Colon (tissue), 2 donors: ENCODE results near the gene IFI27L1.
"Not testable (repeated sequence)": the region's sequence is repeated elsewhere in the genome, so short reads cannot be mapped to it uniquely, and the experiment has no call there.

Experiments
- FAIRE-seq: peaks from 2 replicates; lab custom pipeline; 2012; peaks lifted over from hg19 to GRCh38; lab: Jason Lieb, UNC
- donor health status: control.
- donor health status: control.

The IFI27L1 gene

GRCh38 chr14:94048691-94049624, 32.2 kb upstream of the IFI27L1 start:
- FAIRE-seq: no peak

DNA sequence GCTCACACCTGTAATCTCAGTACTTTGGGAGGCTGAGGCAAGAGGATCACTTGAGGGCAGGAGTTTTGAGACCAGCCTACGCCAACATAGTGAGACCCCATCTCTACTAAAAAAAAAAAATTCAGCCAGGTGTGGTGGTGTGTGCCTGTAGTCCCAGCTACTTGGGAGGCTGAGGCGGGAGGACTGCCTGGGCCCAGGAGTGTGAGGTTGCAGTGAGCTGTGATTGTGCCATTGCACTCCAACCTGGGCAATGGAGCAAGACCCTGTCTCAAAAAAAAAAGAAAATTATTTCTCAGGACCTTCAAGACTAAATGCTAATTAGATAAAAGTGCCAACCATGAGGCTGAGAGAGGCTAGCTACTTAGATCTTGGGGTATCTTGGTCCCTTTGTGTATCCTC, 31.5 kb upstream of the IFI27L1 start:
- no peak for FAIRE-seq

DNA sequence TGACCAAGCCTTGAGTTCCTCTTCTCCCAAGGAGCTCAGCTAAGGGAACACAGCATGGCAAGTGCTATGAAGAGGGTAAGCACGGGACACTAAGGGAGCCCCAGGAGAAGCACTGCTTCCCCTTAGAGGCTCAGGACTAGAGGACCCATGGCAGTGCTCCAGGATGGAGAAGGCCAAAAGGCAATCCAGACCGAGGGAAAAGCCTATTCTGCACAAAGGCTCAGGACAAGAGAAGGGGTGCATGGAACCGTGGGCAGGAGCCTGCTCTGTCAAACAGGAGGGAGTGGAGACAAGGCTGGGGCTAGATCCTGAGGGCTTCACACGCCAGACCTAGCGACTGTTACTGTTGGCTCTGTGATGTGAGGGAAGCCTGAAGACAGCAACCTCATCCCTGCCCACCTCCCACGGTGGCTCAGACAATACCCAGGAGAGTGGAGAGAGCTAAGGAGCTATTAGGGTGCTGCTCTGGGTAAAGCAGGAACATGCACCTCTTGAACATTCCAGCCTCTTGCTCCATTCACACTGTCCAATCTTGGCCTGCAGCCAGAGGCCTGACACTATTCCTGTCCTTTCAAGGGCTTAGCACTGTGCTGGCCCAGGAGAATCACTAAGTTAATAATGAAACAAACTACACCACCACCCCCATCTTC, 30.8 kb upstream of the IFI27L1 start:
- FAIRE-seq: no peak

GRCh38 chr14:94051115-94051514, 30.0 kb upstream of the IFI27L1 start:
- FAIRE-seq: no peak

GRCh38 chr14:94051779-94052178, 29.3 kb upstream of the IFI27L1 start:
- no peak for FAIRE-seq

- FAIRE-seq: no peak
Measured at GRCh38 chr14:94052199-94052598, 28.9 kb upstream of the IFI27L1 start.

DNA sequence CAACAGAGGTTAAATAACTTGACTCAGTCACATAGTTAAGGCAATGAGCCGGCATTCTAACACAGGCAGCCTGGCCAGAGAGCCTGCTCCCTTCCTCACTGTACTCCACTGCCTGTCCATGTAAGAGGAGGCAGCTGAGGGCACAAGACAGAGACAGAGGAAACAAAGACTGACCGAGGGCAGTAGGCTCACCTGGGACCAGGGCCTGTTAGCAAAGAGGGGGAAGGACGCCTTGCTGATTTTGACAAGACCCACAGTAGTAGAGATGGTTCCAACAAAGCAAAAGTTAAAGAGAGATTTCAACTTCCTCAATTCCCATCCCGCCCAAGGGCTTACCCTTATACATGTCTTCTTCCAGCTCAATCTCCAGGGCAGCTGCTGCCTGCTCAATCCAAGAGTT, 28.4 kb upstream of the IFI27L1 start:
- no peak for FAIRE-seq

- FAIRE-seq: no peak
Measured at GRCh38 chr14:94054401-94054800, 26.7 kb upstream of the IFI27L1 start.

DNA sequence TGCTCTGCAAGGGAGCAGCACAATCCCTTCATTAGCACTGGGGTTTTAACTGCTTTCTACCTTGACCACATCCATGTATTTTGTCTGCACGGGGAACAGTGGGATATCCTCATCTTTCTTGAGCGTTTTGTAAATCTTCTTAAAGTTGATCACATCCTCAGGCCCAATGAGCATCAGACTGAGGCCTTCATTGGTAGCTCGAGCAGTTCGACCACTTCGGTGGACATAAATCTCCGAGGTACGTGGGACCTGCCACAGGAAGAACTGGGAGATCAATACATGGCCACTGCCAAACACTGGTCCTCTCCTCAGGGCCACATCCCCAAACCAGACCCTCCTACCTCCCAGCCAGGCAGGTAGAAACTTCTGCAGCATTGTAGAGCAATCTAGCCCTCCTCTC, 26.2 kb upstream of the IFI27L1 start:
- FAIRE-seq: no peak

GRCh38 chr14:94056579-94057308, 24.4 kb upstream of the IFI27L1 start:
- no peak for FAIRE-seq

GRCh38 chr14:94058128-94058673, 22.9 kb upstream of the IFI27L1 start:
- no peak for FAIRE-seq

DNA sequence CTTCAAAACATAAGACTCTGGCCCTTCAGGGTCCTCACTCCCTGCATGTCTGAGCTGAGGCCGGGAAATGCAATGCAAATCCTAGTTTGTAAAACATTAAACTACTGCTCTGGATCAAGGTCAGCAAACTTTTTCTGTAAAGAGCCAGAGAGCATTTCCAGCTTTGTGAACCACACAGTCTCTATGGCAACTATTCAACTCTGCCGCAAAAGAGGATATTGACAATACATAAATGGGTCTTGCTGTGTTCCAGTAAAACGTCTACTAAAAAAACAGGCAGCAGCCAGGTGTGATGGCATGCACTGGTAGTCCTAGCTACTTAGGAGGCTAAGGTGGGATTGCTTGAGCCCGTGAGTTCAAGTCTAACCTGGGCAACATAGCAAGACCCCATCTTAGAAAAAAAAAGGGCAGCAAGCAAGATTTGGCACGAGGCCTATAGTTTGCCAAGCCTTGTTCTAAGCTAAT, 22.4 kb upstream of the IFI27L1 start:
- no peak for FAIRE-seq

DNA sequence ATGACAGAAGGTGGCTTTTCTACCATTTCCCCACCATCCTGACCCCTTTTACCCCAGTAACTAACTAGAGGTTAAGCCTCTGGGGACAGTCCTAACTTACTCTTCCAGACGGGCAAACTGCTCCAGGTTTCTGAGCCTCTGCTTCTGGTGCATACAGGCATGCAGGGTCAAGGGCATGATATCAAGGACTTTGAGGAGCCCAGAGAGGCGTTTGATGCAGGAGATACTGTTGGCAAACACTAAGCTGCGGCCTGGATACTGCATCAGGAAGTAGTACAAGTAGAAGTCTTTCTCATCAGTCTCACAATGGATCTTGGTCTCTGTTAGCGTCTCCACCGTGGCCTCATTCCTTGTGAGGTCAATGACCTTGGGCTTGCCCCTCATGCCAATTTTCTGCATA, 21.1 kb upstream of the IFI27L1 start:
- no peak for FAIRE-seq

DNA sequence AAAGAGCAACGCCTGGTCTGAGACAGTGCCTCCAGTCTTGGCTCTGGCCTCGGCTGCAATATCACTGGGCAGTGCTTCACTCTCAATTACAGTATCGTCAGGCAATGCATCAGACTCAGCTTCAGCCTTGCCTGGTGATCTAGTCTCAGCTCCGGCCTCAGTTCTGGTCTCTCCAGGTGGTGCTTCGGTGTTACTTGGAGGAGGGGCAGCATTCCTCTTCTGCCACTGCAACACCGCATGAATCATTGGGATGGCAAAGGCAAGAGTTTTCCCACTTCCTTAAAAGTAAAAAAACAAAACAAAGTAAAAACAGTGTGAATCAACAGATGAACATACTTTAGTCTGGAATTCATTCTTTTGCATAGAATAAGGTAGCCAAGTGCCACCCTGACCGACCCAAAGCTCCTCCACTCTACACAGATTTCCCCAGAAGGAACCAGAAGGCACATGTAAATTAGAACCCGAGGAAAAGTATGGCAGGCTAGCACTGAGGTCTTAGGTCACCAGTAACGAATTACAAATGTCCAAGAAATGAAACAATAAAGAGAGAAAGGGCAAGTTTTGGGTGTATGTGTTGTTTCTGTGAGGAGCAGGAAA, 18.7 kb upstream of the IFI27L1 start:
- no peak for FAIRE-seq

DNA sequence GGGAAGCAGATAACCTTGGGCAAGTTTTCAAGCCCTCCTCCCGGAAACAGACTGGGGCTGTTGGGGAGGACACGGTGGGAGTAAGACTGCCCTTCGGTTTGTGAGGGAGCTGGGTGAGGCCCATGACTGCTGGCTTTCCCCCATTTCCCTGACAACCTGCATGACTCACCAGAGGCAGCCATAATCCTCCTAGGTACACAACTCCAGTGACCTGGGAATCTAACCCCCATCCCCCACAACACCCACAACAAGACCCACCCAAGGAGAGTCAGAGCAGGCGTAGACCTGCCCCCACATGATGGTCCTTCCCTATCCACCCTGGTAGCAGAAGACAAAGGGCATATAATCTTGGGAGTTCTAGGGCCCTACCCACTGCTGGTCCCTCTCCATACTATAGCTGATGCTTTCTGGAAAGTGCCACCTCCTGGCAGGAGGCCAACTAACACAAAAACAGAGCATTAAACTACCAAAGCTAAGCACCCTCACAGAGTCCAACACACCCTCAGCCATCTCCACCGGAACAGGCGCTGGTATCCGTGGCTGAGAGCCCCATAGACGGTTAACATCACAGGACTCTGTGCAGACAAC, 14.9 kb upstream of the IFI27L1 start:
- FAIRE-seq: no peak

GRCh38 chr14:94072076-94072475, 9.0 kb upstream of the IFI27L1 start:
- FAIRE-seq: not testable (repeated sequence)

DNA sequence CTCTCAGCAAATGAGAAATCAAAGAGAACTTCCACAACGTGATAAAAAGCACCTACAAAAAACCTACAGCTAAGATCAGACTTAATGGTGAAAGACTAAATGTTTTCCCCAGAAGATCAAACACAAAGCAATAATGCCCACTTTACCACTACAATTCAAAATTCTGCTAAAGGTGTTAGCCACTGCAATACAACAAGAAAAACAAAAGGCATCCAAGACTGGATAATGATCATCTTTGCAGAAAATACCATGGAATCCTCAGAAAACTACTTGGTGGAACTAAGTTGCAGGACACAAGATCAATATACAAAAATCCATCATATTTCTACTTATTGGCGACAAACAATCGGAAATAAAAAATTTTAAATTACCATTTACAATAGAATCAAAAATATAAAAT, 6.6 kb upstream of the IFI27L1 start:
- no peak for FAIRE-seq

DNA sequence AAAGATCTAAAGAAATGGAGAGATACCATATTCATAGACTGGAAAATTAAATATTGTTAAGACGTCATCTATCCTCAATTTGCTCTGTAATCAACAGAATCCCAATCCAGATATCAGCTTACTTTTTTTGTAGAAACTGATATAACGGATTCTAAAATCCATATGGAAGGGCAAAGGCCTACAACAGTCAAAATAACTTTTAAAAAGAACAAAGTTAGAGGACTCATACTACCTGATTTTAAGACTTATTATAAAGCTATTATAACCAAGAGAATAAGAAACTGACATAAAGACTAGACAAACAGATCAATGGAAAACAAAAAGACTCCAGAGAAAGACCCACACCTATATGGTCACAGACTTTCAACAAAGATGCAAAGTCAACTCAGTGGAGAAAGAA, 6.1 kb upstream of the IFI27L1 start:
- no peak for FAIRE-seq

GRCh38 chr14:94077111-94077821, 3.8 kb upstream of the IFI27L1 start:
- no peak for FAIRE-seq

DNA sequence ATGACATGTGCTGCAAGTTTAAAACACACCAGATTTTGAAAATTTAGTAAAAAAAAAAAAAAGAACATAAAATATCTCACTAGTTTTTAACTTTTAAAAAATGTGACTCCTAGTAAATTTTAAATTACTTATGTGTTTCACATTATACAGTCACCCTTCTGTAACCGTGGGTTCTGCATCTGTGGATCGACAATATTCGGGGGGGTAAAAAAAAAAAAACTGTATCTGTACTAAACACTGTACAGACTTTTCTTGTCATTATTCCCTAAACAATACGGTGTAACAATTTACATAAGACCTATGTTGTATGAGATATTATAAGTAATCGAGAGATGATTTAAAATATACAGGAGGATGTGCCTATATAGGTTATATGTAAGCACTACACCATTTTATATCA, 3.3 kb upstream of the IFI27L1 start:
- FAIRE-seq: no peak
